ENCODE data around the gene EVPL.

Gene EVPL

GRCh38 chr17:75959051-75959838 is 67.9 kb downstream of the EVPL start:
- no peak for DNase-seq
